ENCODE measurements around the gene KSR1. TPM values are rescaled to one million over a fixed set of nuclear protein-coding genes. Genes with fewer than 3 reads are reported as not detected.

KSR1 gene
- total RNA-seq, 1 donor from 2014 or later = 60.6 TPM

DNA sequence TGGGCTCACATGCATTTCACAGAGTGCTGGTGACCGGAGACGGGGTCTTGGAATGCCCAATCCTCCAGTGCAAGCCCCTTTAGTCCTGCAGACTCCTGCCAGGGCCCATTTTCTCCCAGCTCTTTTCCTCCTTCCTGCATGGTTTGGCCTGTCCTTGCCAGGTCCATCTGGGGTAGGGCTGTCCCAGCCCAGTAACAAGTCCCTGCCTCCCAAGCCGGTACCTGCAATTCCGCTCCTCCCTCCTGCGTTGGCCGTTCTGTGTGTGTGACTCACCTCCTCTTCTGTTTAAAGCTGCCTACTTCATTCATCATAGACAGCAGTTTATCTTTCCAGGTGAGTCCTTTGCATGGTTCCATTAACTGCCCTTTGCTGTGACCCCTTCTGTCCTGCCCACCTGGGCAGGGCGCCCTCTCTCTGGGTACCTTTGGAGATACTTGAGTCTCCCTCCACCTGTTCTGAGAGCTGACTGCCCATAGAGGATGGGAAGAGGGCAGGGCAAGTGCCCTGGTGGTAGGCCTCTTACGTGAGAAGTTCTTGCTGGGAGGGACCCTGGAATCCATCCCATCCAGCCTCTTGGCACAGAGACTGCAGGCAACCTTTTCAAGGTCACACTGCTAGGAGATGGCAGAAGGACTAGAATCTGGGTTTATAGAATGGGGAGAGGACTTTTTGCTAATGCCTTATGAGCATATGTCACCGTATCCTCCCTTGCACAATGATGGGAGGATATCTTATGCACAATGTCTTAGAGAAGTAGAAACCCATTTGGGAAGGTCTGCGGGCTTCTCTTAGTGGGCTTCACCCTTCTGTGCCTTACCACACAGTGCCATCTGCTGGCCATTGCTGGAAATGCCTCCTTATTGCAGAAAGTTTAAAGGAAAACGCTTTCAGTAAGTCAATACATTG, 145.1 kb downstream of the KSR1 start:
- no peak overlapping the region for H3K4me3 Mint-ChIP-seq (ENCODE audit: unreplicated experiment)
- H3K27me3 Mint-ChIP-seq (ENCODE audit: low read depth) = no peaks in the 10 kb centered on the region
- H3K9me3 Mint-ChIP-seq (ENCODE audit: low read depth) = no peaks in the 10 kb centered on the region
- peaks cover 22% of the 10 kb centered on the region for H3K36me3 Mint-ChIP-seq (ENCODE audit: low read depth)
- DNase-seq (ENCODE audit: low spot score) = no peak
- no peak overlapping the region for H3K27ac Mint-ChIP-seq (ENCODE audit: unreplicated experiment)
- peaks cover 16% of the 10 kb centered on the region for H3K4me1 Mint-ChIP-seq (ENCODE audit: low read depth)
- TF ChIP-seq, protein P1, sequence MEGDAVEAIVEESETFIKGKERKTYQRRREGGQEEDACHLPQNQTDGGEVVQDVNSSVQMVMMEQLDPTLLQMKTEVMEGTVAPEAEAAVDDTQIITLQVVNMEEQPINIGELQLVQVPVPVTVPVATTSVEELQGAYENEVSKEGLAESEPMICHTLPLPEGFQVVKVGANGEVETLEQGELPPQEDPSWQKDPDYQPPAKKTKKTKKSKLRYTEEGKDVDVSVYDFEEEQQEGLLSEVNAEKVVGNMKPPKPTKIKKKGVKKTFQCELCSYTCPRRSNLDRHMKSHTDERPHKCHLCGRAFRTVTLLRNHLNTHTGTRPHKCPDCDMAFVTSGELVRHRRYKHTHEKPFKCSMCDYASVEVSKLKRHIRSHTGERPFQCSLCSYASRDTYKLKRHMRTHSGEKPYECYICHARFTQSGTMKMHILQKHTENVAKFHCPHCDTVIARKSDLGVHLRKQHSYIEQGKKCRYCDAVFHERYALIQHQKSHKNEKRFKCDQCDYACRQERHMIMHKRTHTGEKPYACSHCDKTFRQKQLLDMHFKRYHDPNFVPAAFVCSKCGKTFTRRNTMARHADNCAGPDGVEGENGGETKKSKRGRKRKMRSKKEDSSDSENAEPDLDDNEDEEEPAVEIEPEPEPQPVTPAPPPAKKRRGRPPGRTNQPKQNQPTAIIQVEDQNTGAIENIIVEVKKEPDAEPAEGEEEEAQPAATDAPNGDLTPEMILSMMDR (IDR thresholded peaks at IDR 0.05) = peak; percentile 97

DNA sequence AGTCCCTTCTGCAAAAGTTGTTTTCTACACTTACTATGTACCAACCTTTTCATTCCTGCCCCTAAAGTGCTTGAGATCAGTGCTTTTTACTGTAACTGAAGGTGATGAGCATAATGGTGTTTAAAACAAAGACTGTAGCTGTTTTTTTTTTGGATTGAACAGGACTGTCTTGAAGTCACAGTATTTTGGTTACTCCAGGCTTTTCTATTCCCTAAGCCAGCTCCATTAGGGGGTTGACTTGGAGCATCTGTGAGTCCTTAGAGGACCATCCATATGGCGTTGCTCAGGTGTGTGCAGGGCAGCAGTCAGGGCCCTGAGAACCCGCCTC, 145.7 kb downstream of the KSR1 start:
- Mint-ChIP-seq H3K4me1 (ENCODE audit: low read depth) (peaks cover 10% of the 10 kb centered on the region), H3K4me3 (ENCODE audit: unreplicated experiment) (no peak overlapping the region), H3K9me3 (ENCODE audit: low read depth) (no peaks in the 10 kb centered on the region), H3K36me3 (ENCODE audit: low read depth) (peaks cover 21% of the 10 kb centered on the region), H3K27ac (ENCODE audit: unreplicated experiment) (no peak overlapping the region), H3K27me3 (ENCODE audit: low read depth) (no peaks in the 10 kb centered on the region)
- no peak for DNase-seq (ENCODE audit: low spot score)
- TF ChIP-seq, protein P1 (IDR thresholded peaks at IDR 0.05) = peak; percentile 66

DNA sequence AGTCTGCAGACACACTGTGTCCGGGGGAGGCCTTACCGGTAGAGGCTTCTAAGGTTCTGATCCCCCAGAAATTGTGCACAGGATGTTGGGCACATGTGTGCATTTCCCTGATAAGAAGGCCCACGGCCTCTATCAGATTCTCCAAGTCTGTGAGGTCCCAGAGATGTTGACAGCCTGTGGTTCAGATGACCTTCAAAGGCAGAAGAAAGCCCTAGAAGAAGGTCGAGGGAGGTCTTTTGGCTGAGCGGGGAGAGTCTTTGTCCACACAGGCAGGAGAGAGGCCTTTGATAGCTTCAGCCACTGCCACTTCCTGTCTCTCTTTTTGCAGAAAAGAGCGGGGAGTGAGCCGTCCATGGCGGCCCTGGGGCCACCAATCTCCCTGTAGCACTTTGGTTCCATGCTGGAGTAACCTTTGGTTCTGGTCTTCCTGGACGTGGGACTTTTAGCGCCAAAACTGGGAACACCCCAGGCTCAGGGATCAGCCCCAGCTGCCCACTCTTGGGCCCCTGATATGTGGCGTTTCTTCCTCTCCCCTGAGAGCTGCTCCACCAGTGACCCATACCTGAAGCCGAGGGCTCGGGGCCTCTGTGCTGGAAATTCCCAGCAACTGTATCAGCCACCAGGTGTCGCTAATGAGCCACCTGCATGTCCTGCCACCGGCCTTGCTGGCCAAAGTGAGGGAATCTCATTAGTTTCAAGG, 146.6 kb downstream of the KSR1 start:
- H3K27ac Mint-ChIP-seq (ENCODE audit: unreplicated experiment) = no peak overlapping the region
- H3K36me3 Mint-ChIP-seq (ENCODE audit: low read depth) = peaks cover 21% of the 10 kb centered on the region
- no peaks in the 10 kb centered on the region for H3K9me3 Mint-ChIP-seq (ENCODE audit: low read depth)
- no peak overlapping the region for H3K4me3 Mint-ChIP-seq (ENCODE audit: unreplicated experiment)
- no peaks in the 10 kb centered on the region for H3K27me3 Mint-ChIP-seq (ENCODE audit: low read depth)
- TF ChIP-seq, protein P1 (IDR thresholded peaks at IDR 0.05) = peak; percentile 95
- no peak for DNase-seq (ENCODE audit: low spot score)
- peaks cover 10% of the 10 kb centered on the region for H3K4me1 Mint-ChIP-seq (ENCODE audit: low read depth)

DNA sequence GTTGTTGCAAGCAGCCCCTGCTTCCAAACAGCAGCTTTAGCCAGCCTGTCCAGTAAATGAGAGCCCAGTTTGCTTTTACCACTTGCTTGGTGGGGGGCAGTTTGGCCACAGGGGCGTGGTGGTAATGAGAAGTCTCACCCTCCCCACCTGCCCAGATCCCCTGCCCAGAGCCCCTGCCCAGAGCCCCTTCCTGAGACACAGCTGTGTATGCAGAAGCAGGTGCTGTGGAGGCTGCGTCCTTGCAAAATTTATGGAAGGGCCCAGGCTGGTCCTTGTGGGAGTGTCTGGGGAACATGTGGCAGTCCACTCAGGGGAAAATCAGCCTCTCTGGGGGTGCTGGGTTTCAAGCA, 147.1 kb downstream of the KSR1 start:
- Mint-ChIP-seq H3K4me1 (ENCODE audit: low read depth) (peaks cover 10% of the 10 kb centered on the region), H3K27ac (ENCODE audit: unreplicated experiment) (no peak overlapping the region)

More for the DNA sequence above, 147.1 kb downstream of the KSR1 start:
- H3K36me3 Mint-ChIP-seq (ENCODE audit: low read depth) = peaks cover 23% of the 10 kb centered on the region
- no peak for DNase-seq (ENCODE audit: low spot score)
- H3K27me3 Mint-ChIP-seq (ENCODE audit: low read depth) = no peaks in the 10 kb centered on the region
- TF ChIP-seq, protein P1 (IDR thresholded peaks at IDR 0.05) = no peak
- no peak overlapping the region for H3K4me3 Mint-ChIP-seq (ENCODE audit: unreplicated experiment)
- no peaks in the 10 kb centered on the region for H3K9me3 Mint-ChIP-seq (ENCODE audit: low read depth)
